Panc1 (cell line): Measurements from ENCODE around the gene CCNYL1. TPM values are rescaled to one million over a fixed set of nuclear protein-coding genes. Genes with fewer than 3 reads are reported as not detected.

Experiments used
- ATAC-seq: fragments of 200-7000 bp; cut with Tn5 transposase; 2 replicates; pipeline ENCODE4 v1.9.1; 2020; ENCODE audit warnings: mild to moderate bottlenecking, moderate library complexity
- BruUV-seq: library from RNA; stranded (reverse); fragments of 400-500 nt; replicated peaks from 2 replicates; lab custom pipeline; 2021; lab: Mats Ljungman, UMichigan
- CTCF ChIA-PET: fragments of 300-600 bp; sonication (Branson Sonifier 250); formaldehyde crosslinking; loops from one replicate; lab custom pipeline; 2022; ENCODE audit warnings: antibody characterized with exemption; lab: Charles Lee
- POLR2A ChIA-PET: fragments of 300-600 bp; sonication (Branson Sonifier 250); formaldehyde crosslinking; loops from one replicate; lab custom pipeline; 2022; ENCODE audit warnings: antibody characterized with exemption; lab: Charles Lee
- DNase-seq: peaks from one replicate; pipeline ENCODE4 v3.0.0-alpha.2; 2010; ENCODE audit warnings: low read depth, low spot score
- H3K27ac ChIP-seq: 2 replicates; pipeline ENCODE4 v1.5.1; 2011; ENCODE audit warnings: mild to moderate bottlenecking, low read length, inconsistent platforms
- H3K27me3 ChIP-seq: fragments of 200-500 bp; sonication (Bioruptor generic); 2 replicates; pipeline ENCODE4 v1.6.0; 2014; ENCODE audit warnings: low read length, inconsistent platforms; ENCODE audit not compliant: control insufficient read depth, insufficient read depth
- H3K36me3 ChIP-seq: fragments of 200-500 bp; sonication (Bioruptor generic); 2 replicates; pipeline ENCODE4 v1.5.1; 2014; ENCODE audit warnings: inconsistent platforms, mild to moderate bottlenecking, low read length, moderate library complexity; ENCODE audit not compliant: control insufficient read depth, insufficient read depth
- H3K4me1 ChIP-seq: 2 replicates; pipeline ENCODE4 v1.5.1; 2011; ENCODE audit warnings: inconsistent platforms, mild to moderate bottlenecking, low read length, moderate library complexity; ENCODE audit not compliant: control insufficient read depth, insufficient read depth
- H3K4me3 ChIP-seq, 2 experiments: 2 replicates each; pipeline ENCODE4 v1.5.1; 2011 to 2012; ENCODE audit warnings: low read depth in 2 of 2, low read length in 2 of 2, mild to moderate bottlenecking in 2 of 2, inconsistent platforms in 1 of 2, moderate library complexity in 1 of 2
- H3K9me3 ChIP-seq: fragments of 200-500 bp; sonication (Bioruptor generic); 2 replicates; pipeline ENCODE4 v1.5.1; 2014; ENCODE audit warnings: low read depth, mild to moderate bottlenecking, inconsistent platforms, low read length, moderate library complexity; ENCODE audit not compliant: control insufficient read depth, insufficient read depth
- CTCF ChIP-seq: fragments of 450-650 bp; IDR thresholded peaks from 2 replicates; pipeline ENCODE4 v1.5.1; 2017; ENCODE audit warnings: mild to moderate bottlenecking
- POLR2AphosphoS5 ChIP-seq: IDR thresholded peaks from 2 replicates; pipeline ENCODE4 v1.6.1; 2012; ENCODE audit warnings: mild to moderate bottlenecking, low read depth, low read length, moderate library complexity
- REST ChIP-seq, 2 experiments: IDR thresholded peaks; 2 replicates each; pipeline ENCODE4 v1.6.1; 2011 to 2012; ENCODE audit warnings: low read depth in 2 of 2, control low read depth in 1 of 2, low read length in 1 of 2, mild to moderate bottlenecking in 1 of 2, moderate library complexity in 1 of 2; ENCODE audit not compliant: insufficient read depth in 1 of 2
- SIN3A ChIP-seq: IDR thresholded peaks from 2 replicates; pipeline ENCODE4 v1.6.1; 2012; ENCODE audit warnings: low read depth, mild to moderate bottlenecking, low read length, moderate library complexity, borderline replicate concordance; ENCODE audit not compliant: insufficient read depth
- TCF7L2 ChIP-seq: IDR thresholded peaks from 2 replicates; pipeline ENCODE4 v1.6.1; 2011; ENCODE audit warnings: mild to moderate bottlenecking, low read depth, low read length, inconsistent platforms
- in situ Hi-C: cut with HindIII; loops from 2 replicates; pipeline ENCODE4 v1.10.0; 2016; ENCODE audit warnings: low sequenced_read_pairs, low pct_unique_long_range_greater_than_20kb
- intact Hi-C: fragments of 100-400 bp; cut with micrococcal nuclease; formaldehyde crosslinking; loops from one replicate; pipeline ENCODE4 v1.10.0; 2022; ENCODE audit not compliant: unreplicated experiment
- total RNA-seq: library from RNA; stranded (reverse); gene quantifications from one replicate; pipeline ENCODE4 v1.2.1, GENCODE V29; 2021; ENCODE audit not compliant: unreplicated experiment

Gene CCNYL1
- total RNA-seq, 1 experiment from 2014 or later = 31.4 TPM

DNA sequence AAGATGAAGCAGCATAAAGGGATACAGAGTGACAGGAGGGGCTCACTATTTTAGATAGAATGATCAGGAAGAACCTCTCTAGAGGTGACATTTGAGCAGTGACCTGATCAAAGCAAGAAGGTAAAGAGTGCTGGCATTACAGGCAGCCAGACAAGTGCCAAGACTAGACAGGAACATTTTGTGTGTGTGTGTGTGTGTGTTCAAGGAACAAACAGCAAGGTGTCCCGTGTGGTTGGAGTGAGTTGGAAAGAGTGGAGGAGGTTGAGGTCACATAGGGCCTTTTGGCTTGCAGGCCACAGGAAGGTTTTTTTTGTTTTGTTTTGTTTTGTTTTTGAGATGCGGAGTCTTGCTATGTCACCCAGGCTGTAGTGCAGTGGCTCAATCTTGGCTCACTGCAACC, 32.6 kb downstream of the CCNYL1 start:
- no peaks in the 10 kb centered on the region for H3K27me3 ChIP-seq
- intact Hi-C loops (no loop called here), in situ Hi-C loops (no loop called here)
- CTCF ChIA-PET = no interaction called here
- TF ChIP-seq SIN3A (no peak), TCF7L2 (no peak), REST (IDR thresholded peaks at IDR 0.05; ENCODE audit: insufficient read depth in 1 of 2, low read depth in 2 of 2, low read length in 1 of 2) (no peak), POLR2AphosphoS5 (no peak), CTCF (no peak)
- no peak for DNase-seq
- POLR2A ChIA-PET = no interaction called here
- H3K36me3 ChIP-seq = peaks cover 3% of the 10 kb centered on the region; the same call in 1 of the 2 replicates
- BruUV-seq = no TSS peak
- ATAC-seq = no peak
- H3K9me3 ChIP-seq = no peaks in the 10 kb centered on the region
- no peaks in the 10 kb centered on the region for H3K4me1 ChIP-seq
- no peak overlapping the region for H3K4me3 ChIP-seq
- H3K27ac ChIP-seq = no peak overlapping the region

DNA sequence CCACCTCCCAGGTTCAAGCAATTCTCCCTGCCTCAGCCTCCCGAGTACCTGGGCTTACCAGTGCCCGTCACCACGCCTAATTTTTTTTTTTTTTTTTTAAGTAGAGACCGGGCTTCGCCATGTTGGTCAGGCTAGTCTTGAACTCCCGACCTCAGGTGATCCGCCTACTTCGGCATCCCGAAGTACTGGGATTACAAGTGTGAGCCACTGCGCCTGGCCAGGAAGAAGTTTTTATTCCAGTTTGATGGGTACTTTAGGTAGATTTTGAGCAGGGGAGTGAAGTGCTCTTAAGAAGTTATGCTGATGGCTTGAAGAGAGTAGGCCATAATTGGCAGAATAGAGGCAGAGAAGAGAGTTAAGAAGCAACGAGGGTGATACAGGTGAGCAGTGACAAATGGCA, 33.0 kb downstream of the CCNYL1 start:
- H3K4me3 ChIP-seq = no peak overlapping the region
- TF ChIP-seq TCF7L2 (no peak), SIN3A (no peak), REST (IDR thresholded peaks at IDR 0.05; ENCODE audit: insufficient read depth in 1 of 2, low read depth in 2 of 2, low read length in 1 of 2) (no peak), POLR2AphosphoS5 (no peak)
- ChIA-PET POLR2A (no interaction called here), CTCF (no interaction called here)
- no peaks in the 10 kb centered on the region for H3K9me3 ChIP-seq
- in situ Hi-C loops = no loop called here
- no TSS peak for BruUV-seq
- peaks cover 3% of the 10 kb centered on the region; the same call in 1 of the 2 replicates for H3K36me3 ChIP-seq
- no peaks in the 10 kb centered on the region for H3K4me1 ChIP-seq
- intact Hi-C loops = no loop called here
- H3K27me3 ChIP-seq = no peaks in the 10 kb centered on the region
- DNase-seq (no peak), ATAC-seq (no peak)
- H3K27ac ChIP-seq = no peak overlapping the region
